Inflammatory macrophage treated with lipopolysaccharide for 4 hours (primary cell): Measurements from ENCODE around the gene OR4D5.

ENCODE experiments used
- DNase-seq: peaks from one replicate; pipeline ENCODE4 v3.0.0-alpha.2; 2020

Gene OR4D5

GRCh38 chr11:123939317-123939716, at the start of gene OR4D5:
Gene OR4D5, plus strand, starts transcription at chr11:123939617. Its CDS starts 0 bp downstream, at chr11:123939617.
- no peak for DNase-seq

- no peak for DNase-seq
Observed at GRCh38 chr11:123892031-123892430, 47.4 kb upstream of the OR4D5 start.

GRCh38 chr11:123899792-123900191, 39.6 kb upstream of the OR4D5 start:
- DNase-seq: no peak

- no peak for DNase-seq
Observed at GRCh38 chr11:123901867-123902266, 37.5 kb upstream of the OR4D5 start, which contains the start of gene OR8D4. Gene OR8D4, plus strand, starts transcription at chr11:123902167. Its CDS starts 4,265 bp downstream, at chr11:123906432.

GRCh38 chr11:123903932-123904331, 35.5 kb upstream of the OR4D5 start:
- no peak for DNase-seq

- no peak for DNase-seq
Observed at GRCh38 chr11:123904932-123905331, 34.5 kb upstream of the OR4D5 start.

- DNase-seq: no peak
Observed at GRCh38 chr11:123905826-123906225, 33.6 kb upstream of the OR4D5 start.

GRCh38 chr11:123920943-123921342, 18.5 kb upstream of the OR4D5 start:
- DNase-seq: no peak

- no peak for DNase-seq
Observed at GRCh38 chr11:123924027-123924426, 15.4 kb upstream of the OR4D5 start.

- no peak for DNase-seq
Observed at GRCh38 chr11:123942413-123942812, 3.0 kb downstream of the OR4D5 start.

- DNase-seq: no peak
Observed at GRCh38 chr11:123943738-123944137, 4.3 kb downstream of the OR4D5 start, which contains the start of gene OR6T1. Gene OR6T1, minus strand, starts transcription at chr11:123943838. Its CDS starts 0 bp downstream, at chr11:123943838.

GRCh38 chr11:123945132-123945531, 5.7 kb downstream of the OR4D5 start:
- DNase-seq: no peak

- DNase-seq: no peak
Observed at GRCh38 chr11:123956752-123957151, 17.3 kb downstream of the OR4D5 start.

- no peak for DNase-seq
Observed at GRCh38 chr11:123973816-123974215, 34.4 kb downstream of the OR4D5 start.

GRCh38 chr11:123976770-123977560, 37.5 kb downstream of the OR4D5 start:
- no peak for DNase-seq

GRCh38 chr11:123977731-123978347, 38.4 kb downstream of the OR4D5 start, which contains the start of gene OR10S1:
Gene OR10S1, minus strand, starts transcription at chr11:123977781. Its CDS starts 117 bp downstream, at chr11:123977664.
- DNase-seq: no peak

- no peak for DNase-seq
Observed at GRCh38 chr11:123979311-123979710, 39.9 kb downstream of the OR4D5 start.
